ENCODE results near the gene PCDH12.

Gene PCDH12

GRCh38 chr5:141966275-141966962 lies 8.4 kb upstream of the PCDH12 start:
- no peak for FAIRE-seq

DNA sequence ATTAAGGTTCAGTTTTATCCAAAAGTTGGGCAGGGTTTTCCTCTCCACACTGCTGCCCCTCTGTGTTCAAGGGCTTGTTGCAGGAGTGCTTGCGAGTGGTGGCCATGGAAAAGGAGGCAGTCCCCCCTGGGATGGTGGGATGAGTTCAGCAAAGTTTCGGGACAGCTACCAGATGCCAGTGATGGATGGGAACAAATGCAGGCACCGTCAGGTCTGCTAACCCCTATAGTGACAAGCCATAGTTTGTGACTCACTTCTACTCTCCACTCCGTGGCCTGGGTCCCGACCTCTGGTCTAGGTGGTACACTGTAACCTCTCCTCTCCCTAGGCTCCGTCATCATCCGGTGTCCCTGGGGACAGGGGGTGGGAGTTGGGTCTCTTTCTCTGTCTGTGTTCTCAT lies 7.1 kb upstream of the PCDH12 start:
- no peak for FAIRE-seq

DNA sequence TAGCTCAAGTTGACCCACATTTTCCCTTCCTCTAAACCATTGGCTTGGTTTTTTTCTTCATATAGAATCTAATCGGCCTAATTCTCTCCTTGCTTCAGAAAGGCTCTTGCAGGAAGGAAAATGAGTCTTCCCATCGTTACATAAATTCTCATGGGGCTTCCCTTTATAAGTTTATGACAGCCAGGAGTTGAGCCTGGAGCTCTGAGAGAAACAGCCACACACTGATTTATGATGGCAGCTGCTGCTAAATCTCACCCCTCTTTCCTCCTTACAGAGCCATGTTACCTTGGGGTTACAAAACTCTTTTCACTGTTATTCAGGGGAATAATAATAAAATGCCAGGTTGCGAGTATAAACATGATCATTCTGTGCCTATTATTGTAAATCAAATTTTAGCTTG lies 5.7 kb upstream of the PCDH12 start:
- FAIRE-seq = no peak

DNA sequence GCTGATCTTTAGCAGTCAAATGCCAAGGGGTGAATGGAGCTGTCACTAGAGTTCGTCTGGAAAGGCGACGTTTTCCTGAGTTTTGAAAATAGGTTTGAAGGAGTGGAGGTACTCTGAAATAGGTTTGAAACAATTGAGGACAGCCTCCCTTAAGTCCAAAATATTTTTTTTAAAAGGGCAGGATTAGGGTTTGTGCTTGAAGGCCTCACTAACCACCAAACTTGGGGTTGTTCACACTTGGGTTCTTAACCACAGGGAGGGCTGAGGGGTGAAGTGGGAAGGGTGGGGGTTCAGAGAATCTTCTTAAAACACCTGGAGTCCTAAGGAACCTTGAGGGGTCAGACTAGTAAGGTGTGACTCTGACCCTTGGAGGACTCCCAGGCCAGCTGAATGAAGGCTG lies 3.5 kb upstream of the PCDH12 start:
- no peak for FAIRE-seq

- peak; percentile 41 for FAIRE-seq
These were observed 2.7 kb upstream of the PCDH12 start for GRCh38 chr5:141960449-141961323.

DNA sequence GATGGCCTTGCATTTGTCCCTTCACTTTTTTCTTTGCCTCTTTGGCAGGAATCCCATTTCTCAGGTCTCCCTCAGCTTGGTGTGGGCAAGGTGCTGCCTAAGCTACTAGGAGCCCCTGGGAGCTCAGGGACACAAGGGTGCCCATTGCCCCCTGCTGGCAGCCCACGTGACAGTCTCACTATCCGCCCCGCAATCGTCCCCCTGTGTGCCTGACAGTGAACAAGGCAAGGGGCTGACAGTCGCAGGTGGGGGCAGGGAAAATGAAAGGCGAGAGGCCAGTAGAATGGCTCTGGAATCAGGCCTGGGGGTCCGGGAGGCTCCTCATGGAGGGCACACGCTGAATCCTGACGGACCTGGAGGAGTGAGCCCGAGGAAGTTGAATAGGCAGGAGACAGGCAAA lies 2.0 kb upstream of the PCDH12 start:
- no peak for FAIRE-seq

DNA sequence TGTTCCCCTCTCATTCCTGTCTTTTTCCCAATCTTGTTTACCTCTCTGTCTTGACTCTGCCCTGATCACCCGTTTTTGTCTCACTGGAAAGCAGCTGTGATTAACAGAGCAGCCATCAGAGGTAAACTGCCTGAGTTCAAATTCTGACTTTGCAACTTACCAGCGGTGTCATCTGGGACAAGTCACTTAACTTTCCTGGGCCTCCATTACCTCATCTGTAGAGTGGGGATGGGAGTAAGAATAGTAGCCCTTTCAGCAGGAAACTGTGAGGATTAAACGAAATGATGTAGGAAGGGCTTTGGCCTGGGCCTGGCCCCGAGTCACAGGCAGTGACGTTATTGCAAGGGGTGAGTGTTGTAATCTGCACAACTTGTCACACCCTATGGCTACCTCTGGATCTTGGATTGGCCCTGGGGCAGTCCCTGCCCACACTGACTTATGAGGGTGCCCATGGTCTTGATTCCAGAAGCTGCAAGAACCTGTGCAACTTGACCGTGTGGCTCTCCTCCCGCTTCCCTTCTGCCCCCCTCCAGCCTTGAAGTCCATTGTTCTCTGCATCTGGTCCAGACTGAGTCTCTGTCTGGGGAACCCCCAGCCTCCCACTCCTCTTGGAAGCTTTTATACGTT lies 657 bp upstream of the PCDH12 start:
- no peak for FAIRE-seq

GRCh38 chr5:141957367-141957996 lies 520 bp downstream of the PCDH12 start:
- no peak for FAIRE-seq

DNA sequence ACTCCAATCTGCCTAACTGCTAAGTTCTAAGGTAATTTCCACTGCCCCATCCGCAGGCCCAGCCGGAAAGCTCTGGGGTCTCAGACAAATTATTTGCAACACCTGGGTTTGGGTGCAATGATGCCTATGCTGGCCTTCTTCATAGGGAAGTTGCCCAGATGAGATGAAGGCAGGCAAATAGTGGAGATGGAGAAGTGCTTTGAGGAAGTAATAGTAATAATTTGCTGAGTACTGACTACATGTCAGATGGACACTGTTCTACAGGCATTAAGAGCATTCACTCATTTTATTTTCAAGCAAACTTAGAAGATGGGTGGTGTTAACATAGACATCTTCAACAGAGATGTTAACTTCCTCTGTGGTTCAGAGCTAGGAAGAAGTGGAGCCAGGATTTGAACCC lies 3.8 kb downstream of the PCDH12 start:
- no peak for FAIRE-seq

- no peak for FAIRE-seq
These were observed 6.0 kb downstream of the PCDH12 start for GRCh38 chr5:141952020-141952419.

DNA sequence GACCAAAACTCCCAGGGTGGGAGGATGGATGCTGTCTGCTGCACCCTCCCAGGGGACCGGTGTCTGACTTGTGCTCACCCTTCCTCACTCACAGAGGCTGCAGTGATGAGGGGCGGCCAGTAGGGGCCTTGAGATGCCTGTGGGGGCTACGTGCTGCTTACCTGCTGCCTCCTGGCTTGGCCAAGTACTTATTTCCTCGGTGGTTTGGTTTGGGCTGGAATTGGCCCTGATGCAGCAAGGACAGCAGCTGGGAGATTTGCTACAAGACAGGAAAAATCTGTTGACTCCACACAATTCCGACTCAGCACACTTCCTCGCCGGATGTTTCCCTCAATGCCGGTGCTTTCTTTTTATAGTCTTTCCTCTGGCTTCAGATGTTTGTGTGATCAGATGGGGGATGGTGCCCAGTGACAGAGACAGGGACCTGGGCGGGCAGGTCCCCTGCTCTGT lies 6.6 kb downstream of the PCDH12 start:
- FAIRE-seq = no peak

- no peak for FAIRE-seq
These were observed 7.6 kb downstream of the PCDH12 start for GRCh38 chr5:141950207-141951005.

GRCh38 chr5:141949511-141949910 lies 8.5 kb downstream of the PCDH12 start:
- FAIRE-seq = no peak

- FAIRE-seq = no peak
These were observed 9.2 kb downstream of the PCDH12 start for GRCh38 chr5:141948812-141949211.

DNA sequence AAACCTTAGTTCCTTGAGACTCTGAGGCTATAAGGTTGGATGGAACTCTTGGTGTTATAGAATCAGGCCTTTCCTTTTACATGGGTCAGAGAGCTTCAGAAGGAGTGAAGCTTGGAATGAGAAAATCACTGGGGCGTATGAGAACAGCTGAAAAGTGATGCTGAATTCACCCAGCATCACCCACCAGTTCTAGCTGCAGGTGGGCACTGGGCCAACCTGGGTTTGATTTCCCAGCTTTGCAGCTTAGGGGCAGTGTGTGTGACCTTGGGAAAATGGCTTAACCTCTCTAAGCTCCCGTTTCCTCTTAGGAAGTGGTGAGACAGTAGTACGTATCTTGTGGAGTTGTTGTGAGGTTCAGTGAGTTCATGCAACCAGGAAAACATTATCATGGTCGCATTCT lies 10.7 kb downstream of the PCDH12 start:
- no peak for FAIRE-seq

GRCh38 chr5:141945511-141946051 lies 12.4 kb downstream of the PCDH12 start:
- FAIRE-seq = no peak

DNA sequence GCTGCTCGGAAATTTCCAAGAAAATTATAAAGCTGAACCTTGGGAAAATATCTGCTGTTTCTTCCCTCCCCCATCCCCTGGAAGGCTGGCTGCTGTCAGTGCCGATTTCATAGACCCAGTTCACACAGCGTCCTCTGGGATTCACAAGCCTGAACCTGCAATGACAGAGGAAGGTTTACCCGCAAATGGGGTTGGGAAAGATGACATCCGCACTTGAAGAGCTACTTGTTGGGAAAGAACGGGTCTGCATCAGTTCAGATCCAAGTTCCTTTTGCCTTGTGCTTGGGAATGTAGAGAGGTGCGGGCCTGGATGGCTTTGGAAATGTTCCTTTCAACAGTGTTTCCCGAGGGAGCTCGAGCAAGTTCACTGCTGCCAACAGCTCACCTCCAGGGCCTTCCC lies 13.9 kb downstream of the PCDH12 start:
- FAIRE-seq = no peak

GRCh38 chr5:141942185-141942857 lies 15.7 kb downstream of the PCDH12 start:
- no peak for FAIRE-seq

- no peak for FAIRE-seq
These were observed 16.2 kb downstream of the PCDH12 start for GRCh38 chr5:141941779-141942178.

- no peak for FAIRE-seq
These were observed 16.7 kb downstream of the PCDH12 start for GRCh38 chr5:141941307-141941706.

DNA sequence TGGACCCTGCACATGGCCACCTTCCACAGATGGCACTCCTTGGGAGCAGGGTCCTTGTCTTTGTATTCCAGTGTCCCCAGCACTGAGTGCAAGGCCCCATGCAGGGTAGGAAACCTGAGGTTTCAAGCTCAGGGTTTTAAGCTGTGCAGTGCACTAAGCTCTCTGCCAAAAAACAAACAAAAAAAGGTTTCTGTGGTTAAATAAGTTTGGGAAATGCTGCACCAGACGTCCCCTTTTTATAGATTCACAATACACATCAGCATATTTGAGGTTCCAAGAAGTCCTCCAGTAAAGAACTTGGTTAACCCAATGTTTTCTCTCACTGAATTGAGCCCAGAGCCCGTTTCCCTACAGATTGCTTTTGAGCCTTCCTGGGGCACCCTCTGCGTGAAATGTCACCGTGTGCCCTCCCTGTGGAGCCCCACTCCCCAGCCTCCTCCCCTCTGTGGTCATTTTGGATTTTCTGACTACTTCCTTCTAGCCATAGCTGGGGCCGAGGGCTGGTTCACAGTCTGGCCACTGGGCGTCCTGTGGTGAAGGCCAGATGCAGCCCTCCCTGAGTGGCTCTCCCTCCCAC lies 17.2 kb downstream of the PCDH12 start:
- FAIRE-seq = no peak
